HCT116 (cell line): ENCODE results near the gene LIN7C.

ENCODE experiments used
- CEBPB ChIP-seq: IDR thresholded peaks from 2 replicates; pipeline ENCODE4 v1.6.1; 2012; ENCODE audit warnings: low read depth
- ELF1 ChIP-seq: IDR thresholded peaks from 2 replicates; pipeline ENCODE4 v1.6.1; 2012; ENCODE audit warnings: low read depth, borderline replicate concordance
- EZH2 ChIP-seq: fragments of 200-600 bp; sonication (generic); IDR thresholded peaks from 2 replicates; pipeline ENCODE4 v1.6.1; 2017; ENCODE audit warnings: antibody characterized with exemption, mixed run types
- JUND ChIP-seq: IDR thresholded peaks from 2 replicates; pipeline ENCODE4 v1.6.1; 2012
- POLR2A ChIP-seq: IDR thresholded peaks from 2 replicates; pipeline ENCODE4 v1.7.0; 2011; ENCODE audit warnings: borderline replicate concordance; ENCODE audit not compliant: insufficient read depth, insufficient read length; ENCODE audit errors: extremely low read depth
- POLR2AphosphoS5 ChIP-seq: IDR thresholded peaks from 2 replicates; pipeline ENCODE4 v1.6.1; 2011; ENCODE audit warnings: mild to moderate bottlenecking, low read depth, low read length, moderate library complexity
- RAD21 ChIP-seq: IDR thresholded peaks from 2 replicates; pipeline ENCODE4 v1.6.1; 2012; ENCODE audit warnings: low read depth, mild to moderate bottlenecking
- SP1 ChIP-seq: IDR thresholded peaks from 2 replicates; pipeline ENCODE4 v1.6.1; 2012; ENCODE audit warnings: low read depth
- SRF ChIP-seq: IDR thresholded peaks from 2 replicates; pipeline ENCODE4 v1.6.1; 2012; ENCODE audit warnings: low read depth
- TF ChIP-seq, protein P1 (sequence below): IDR thresholded peaks from 2 replicates; pipeline ENCODE4 v1.6.1; 2012
- TF ChIP-seq, protein P2 (sequence below), 3 experiments: fragments of 200-600 bp in 1 of 3; sonication (generic) in 1 of 3; IDR thresholded peaks in 2 of 3; conservative IDR thresholded peaks in 1 of 3; 2 replicates each; pipeline ENCODE4 v1.5.1; 2012 to 2017; ENCODE audit warnings: low read depth in 2 of 3, low read length in 2 of 3, antibody characterized with exemption in 1 of 3, borderline replicate concordance in 1 of 3, control low read depth in 1 of 3, mild to moderate bottlenecking in 1 of 3, mixed read lengths in 1 of 3, mixed run types in 1 of 3, moderate library complexity in 1 of 3; ENCODE audit not compliant: insufficient read depth in 1 of 3
- TF ChIP-seq, protein P3 (sequence below): IDR thresholded peaks from 2 replicates; pipeline ENCODE4 v1.6.1; 2012

DNA sequence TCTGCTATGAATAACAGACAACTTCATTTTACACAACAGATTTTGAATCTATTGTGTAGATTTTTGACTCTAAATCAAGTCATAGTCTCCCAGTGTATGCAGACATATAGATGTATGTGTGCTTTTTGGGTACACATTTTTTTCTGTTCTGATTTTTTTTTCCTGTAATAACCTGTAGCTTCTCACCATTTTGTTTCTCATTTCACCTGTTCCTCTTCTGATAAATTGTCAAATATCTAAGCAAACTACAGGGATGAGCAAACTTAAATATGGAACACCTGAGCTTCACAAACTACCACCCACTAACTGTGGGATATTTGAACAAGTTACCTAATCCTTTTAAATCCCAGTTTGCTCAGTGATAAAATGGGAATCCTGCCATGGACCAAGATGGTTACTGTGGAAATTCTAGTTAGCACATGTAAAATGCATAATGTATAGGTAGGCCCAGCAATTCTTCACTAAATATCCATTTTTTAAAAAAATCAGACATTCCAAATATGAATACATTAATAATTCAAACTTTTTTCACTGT, 49.7 kb downstream of the LIN7C start:
- TF ChIP-seq, protein P1, sequence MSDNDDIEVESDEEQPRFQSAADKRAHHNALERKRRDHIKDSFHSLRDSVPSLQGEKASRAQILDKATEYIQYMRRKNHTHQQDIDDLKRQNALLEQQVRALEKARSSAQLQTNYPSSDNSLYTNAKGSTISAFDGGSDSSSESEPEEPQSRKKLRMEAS = no peak
- TF ChIP-seq, protein P2, sequence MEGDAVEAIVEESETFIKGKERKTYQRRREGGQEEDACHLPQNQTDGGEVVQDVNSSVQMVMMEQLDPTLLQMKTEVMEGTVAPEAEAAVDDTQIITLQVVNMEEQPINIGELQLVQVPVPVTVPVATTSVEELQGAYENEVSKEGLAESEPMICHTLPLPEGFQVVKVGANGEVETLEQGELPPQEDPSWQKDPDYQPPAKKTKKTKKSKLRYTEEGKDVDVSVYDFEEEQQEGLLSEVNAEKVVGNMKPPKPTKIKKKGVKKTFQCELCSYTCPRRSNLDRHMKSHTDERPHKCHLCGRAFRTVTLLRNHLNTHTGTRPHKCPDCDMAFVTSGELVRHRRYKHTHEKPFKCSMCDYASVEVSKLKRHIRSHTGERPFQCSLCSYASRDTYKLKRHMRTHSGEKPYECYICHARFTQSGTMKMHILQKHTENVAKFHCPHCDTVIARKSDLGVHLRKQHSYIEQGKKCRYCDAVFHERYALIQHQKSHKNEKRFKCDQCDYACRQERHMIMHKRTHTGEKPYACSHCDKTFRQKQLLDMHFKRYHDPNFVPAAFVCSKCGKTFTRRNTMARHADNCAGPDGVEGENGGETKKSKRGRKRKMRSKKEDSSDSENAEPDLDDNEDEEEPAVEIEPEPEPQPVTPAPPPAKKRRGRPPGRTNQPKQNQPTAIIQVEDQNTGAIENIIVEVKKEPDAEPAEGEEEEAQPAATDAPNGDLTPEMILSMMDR (IDR thresholded peaks at IDR 0.05 in 2 of 3, conservative IDR thresholded peaks at IDR 0.05 in 1 of 3; ENCODE audit: borderline replicate concordance in 1 of 3, insufficient read depth in 1 of 3, low read depth in 2 of 3, low read length in 2 of 3) = no peak
- TF ChIP-seq RAD21 (no peak), EZH2 (no peak), SP1 (no peak), POLR2AphosphoS5 (no peak), ELF1 (no peak), SRF (no peak), CEBPB (no peak), JUND (no peak), POLR2A (no peak)
- TF ChIP-seq, protein P3, sequence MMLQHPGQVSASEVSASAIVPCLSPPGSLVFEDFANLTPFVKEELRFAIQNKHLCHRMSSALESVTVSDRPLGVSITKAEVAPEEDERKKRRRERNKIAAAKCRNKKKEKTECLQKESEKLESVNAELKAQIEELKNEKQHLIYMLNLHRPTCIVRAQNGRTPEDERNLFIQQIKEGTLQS = no peak
